Measurements from ENCODE around the gene HOXA3. TPM values are rescaled to one million over a fixed set of nuclear protein-coding genes. Genes with fewer than 3 reads are reported as not detected.

HOXA3 gene
- total RNA-seq, 1 experiment from 2014 or later, result not detected

DNA sequence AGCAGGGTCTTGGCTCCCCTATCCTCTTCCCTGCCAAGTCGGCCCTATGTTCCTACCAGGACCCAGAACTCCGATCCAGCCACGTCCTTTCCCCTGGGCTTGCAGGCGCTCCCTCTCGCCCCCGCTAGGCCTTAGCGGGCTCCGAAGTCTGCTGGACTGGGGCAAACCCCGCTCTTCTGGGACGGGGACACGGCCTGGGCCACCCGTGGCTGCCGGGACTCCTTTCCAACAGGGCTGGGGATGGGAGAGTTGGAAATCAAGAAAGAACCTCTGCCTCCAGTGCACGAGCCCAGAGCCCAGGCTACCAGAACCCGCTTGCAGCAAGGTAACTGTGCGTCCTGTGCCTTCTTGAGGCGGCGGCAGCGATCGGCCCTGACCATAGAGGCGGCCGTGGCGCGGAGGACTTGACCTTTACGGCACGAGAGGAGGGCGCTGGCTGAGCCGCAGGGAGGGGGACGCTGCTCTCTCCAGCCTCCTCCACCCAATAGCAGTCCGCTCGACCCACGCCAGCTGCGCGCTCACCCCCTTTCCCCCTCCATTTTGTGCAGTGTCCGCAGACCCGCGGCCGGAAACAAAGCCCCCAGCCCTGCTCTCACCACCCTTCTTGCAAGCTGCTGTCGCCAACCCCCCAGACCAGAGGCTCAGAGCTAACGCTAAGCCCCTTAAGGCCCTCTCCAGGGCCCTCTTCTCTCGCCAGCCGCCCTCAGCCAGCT lies 39.6 kb upstream of the HOXA3 start:
- TF ChIP-seq FOXP1 (CRISPR knock-in tag; IDR thresholded peaks at IDR 0.05; ENCODE audit: borderline replicate concordance) (0 out of 2 replicates have a peak, but pooled peaks have one; percentile 11), EMX1 (CRISPR knock-in tag; IDR thresholded peaks at IDR 0.05) (no peak)
- TF ChIP-seq, protein P1, sequence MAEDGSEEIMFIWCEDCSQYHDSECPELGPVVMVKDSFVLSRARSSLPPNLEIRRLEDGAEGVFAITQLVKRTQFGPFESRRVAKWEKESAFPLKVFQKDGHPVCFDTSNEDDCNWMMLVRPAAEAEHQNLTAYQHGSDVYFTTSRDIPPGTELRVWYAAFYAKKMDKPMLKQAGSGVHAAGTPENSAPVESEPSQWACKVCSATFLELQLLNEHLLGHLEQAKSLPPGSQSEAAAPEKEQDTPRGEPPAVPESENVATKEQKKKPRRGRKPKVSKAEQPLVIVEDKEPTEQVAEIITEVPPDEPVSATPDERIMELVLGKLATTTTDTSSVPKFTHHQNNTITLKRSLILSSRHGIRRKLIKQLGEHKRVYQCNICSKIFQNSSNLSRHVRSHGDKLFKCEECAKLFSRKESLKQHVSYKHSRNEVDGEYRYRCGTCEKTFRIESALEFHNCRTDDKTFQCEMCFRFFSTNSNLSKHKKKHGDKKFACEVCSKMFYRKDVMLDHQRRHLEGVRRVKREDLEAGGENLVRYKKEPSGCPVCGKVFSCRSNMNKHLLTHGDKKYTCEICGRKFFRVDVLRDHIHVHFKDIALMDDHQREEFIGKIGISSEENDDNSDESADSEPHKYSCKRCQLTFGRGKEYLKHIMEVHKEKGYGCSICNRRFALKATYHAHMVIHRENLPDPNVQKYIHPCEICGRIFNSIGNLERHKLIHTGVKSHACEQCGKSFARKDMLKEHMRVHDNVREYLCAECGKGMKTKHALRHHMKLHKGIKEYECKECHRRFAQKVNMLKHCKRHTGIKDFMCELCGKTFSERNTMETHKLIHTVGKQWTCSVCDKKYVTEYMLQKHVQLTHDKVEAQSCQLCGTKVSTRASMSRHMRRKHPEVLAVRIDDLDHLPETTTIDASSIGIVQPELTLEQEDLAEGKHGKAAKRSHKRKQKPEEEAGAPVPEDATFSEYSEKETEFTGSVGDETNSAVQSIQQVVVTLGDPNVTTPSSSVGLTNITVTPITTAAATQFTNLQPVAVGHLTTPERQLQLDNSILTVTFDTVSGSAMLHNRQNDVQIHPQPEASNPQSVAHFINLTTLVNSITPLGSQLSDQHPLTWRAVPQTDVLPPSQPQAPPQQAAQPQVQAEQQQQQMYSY (CRISPR knock-in tag; IDR thresholded peaks at IDR 0.05), result peak; percentile 62; the same call in 1 of the 2 replicates
- ChIA-PET POLR2A (no interaction called here), CTCF (interaction anchor here (0.7 to 5.5 kb wide), 2 partner anchors 12 to 50 kb away, joined by 3 to 34 read pairs; partner anchors contain the start of gene EVX1)
- Mint-ChIP-seq H3K27ac (no peak overlapping the region), H3K27me3 (ENCODE audit: low read depth) (peaks cover 100% of the 10 kb centered on the region), H3K36me3 (no peaks in the 10 kb centered on the region), H3K4me3 (peak overlapping the region; percentile 39; the same call in 1 of the 2 replicates), H3K4me1 (peaks cover 31% of the 10 kb centered on the region), H3K9me3 (no peaks in the 10 kb centered on the region)
- ATAC-seq (peak; percentile 30), DNase-seq (ENCODE audit: low spot score) (peak; percentile 55)

- TF ChIP-seq, protein P2, sequence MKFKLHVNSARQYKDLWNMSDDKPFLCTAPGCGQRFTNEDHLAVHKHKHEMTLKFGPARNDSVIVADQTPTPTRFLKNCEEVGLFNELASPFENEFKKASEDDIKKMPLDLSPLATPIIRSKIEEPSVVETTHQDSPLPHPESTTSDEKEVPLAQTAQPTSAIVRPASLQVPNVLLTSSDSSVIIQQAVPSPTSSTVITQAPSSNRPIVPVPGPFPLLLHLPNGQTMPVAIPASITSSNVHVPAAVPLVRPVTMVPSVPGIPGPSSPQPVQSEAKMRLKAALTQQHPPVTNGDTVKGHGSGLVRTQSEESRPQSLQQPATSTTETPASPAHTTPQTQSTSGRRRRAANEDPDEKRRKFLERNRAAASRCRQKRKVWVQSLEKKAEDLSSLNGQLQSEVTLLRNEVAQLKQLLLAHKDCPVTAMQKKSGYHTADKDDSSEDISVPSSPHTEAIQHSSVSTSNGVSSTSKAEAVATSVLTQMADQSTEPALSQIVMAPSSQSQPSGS (CRISPR knock-in tag; IDR thresholded peaks at IDR 0.05; ENCODE audit: borderline replicate concordance, low read depth), result no peak
- TF ChIP-seq, protein P3, sequence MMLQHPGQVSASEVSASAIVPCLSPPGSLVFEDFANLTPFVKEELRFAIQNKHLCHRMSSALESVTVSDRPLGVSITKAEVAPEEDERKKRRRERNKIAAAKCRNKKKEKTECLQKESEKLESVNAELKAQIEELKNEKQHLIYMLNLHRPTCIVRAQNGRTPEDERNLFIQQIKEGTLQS (CRISPR knock-in tag; conservative IDR thresholded peaks at IDR 0.05), result no peak
- TF ChIP-seq SMAD4 (CRISPR knock-in tag; IDR thresholded peaks at IDR 0.05), result no peak
- no peak for TF ChIP-seq USF1 (CRISPR knock-in tag; IDR thresholded peaks at IDR 0.05)
- TF ChIP-seq, protein P1 (CRISPR knock-in tag; IDR thresholded peaks at IDR 0.05), result no peak
- no peak for TF ChIP-seq ZNF138 (CRISPR knock-in tag; conservative IDR thresholded peaks at IDR 0.05)
- no peak for TF ChIP-seq CREB1 (CRISPR knock-in tag; IDR thresholded peaks at IDR 0.05)
- TF ChIP-seq, protein P4, sequence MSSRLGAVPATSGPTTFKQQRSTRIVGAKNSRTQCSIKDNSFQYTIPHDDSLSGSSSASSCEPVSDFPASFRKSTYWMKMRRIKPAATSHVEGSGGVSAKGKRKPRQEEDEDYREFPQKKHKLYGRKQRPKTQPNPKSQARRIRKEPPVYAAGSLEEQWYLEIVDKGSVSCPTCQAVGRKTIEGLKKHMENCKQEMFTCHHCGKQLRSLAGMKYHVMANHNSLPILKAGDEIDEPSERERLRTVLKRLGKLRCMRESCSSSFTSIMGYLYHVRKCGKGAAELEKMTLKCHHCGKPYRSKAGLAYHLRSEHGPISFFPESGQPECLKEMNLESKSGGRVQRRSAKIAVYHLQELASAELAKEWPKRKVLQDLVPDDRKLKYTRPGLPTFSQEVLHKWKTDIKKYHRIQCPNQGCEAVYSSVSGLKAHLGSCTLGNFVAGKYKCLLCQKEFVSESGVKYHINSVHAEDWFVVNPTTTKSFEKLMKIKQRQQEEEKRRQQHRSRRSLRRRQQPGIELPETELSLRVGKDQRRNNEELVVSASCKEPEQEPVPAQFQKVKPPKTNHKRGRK (CRISPR knock-in tag; IDR thresholded peaks at IDR 0.05; ENCODE audit: borderline replicate concordance), result no peak
- no peak for TF ChIP-seq SMAD3 (CRISPR knock-in tag; IDR thresholded peaks at IDR 0.05; ENCODE audit: borderline replicate concordance)
- TF ChIP-seq ERG (CRISPR knock-in tag; IDR thresholded peaks at IDR 0.05), result no peak
- TF ChIP-seq JAZF1 (CRISPR knock-in tag; IDR thresholded peaks at IDR 0.05), result no peak
- no peak for TF ChIP-seq PRRX2 (CRISPR knock-in tag; IDR thresholded peaks at IDR 0.05)
- TF ChIP-seq, protein P5, sequence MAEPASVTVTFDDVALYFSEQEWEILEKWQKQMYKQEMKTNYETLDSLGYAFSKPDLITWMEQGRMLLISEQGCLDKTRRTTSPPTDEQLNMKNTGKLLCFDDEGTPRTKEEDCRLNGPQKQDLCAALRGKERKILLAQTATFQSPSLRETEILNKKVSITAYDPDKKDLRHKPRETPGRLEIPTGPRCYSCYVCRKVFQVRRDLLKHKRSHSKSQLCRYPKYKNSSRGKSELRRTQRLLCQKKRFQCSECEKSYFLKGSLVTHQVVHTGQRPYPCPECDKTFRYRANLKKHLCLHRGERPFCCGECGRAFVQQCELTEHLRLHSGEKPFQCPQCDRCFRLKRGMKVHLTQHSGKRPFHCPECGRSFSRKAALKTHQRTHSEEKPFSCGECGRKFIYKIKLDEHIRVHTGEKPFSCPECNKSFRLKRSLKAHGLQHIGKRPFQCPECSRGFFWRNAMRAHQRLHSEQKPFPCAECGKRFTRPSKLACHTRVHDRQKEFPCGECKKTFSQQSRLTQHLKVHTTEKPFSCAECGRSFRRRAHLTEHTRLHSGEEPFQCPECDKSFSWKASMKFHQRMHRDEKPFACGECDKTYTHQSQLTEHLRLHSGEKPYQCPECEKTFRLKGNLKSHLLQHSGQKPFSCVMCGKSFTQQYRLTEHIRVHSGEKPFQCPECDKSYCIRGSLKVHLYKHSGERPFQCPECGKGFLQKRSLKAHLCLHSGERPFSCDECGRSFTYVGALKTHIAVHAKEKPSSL (CRISPR knock-in tag; conservative IDR thresholded peaks at IDR 0.05), result no peak
- TF ChIP-seq ZNF263 (CRISPR knock-in tag; IDR thresholded peaks at IDR 0.05; ENCODE audit: low read depth), result no peak
- no peak for TF ChIP-seq MYBL2 (CRISPR knock-in tag; IDR thresholded peaks at IDR 0.05)
- H3K4me3 Mint-ChIP-seq, result no peak overlapping the region
- H3K36me3 Mint-ChIP-seq, result no peaks in the 10 kb centered on the region
- ATAC-seq, result no peak; the same call in 1 of the 2 replicates
- ChIA-PET POLR2A (no interaction called here), CTCF (interaction anchor here (5.5 kb wide), 1 partner anchor 12 kb away, joined by 34 read pairs; no protein-coding TSS in a partner anchor)
- peaks cover 100% of the 10 kb centered on the region for H3K27me3 Mint-ChIP-seq (ENCODE audit: low read depth)
- H3K4me1 Mint-ChIP-seq, result peaks cover 34% of the 10 kb centered on the region
- no peaks in the 10 kb centered on the region for H3K9me3 Mint-ChIP-seq
- no peak overlapping the region for H3K27ac Mint-ChIP-seq
- no peak for DNase-seq (ENCODE audit: low spot score)
Measured at GRCh38 chr7:27191161-27191731, 38.9 kb upstream of the HOXA3 start.

Data from WTC11 (cell line).